Measurements from ENCODE around the gene MGARP.

GRCh38 chr4:139223682-139224317 lies 56.2 kb downstream of the MGARP start:
- no peak for TF ChIP-seq CTCF (IDR thresholded peaks at IDR 0.05; ENCODE audit: low read depth, low read length)
- TF ChIP-seq POLR2A (IDR thresholded peaks at IDR 0.05; ENCODE audit: extremely low read depth, insufficient read length): no peak
- no peak for TF ChIP-seq MYC (IDR thresholded peaks at IDR 0.05; ENCODE audit: low read depth, low read length)
